GM12878 (cell line): ENCODE data around the gene MKRN1.

ENCODE experiments used
- CEBPB ChIP-seq, 2 experiments: fragments of 150-350 bp in 1 of 2; IDR thresholded peaks; 2 replicates each; pipeline ENCODE4 v1.6.1; 2012 to 2014; ENCODE audit warnings: low read depth in 2 of 2, low read length in 2 of 2, borderline replicate concordance in 1 of 2, inconsistent platforms in 1 of 2
- CREB1 ChIP-seq: IDR thresholded peaks from 2 replicates; pipeline ENCODE4 v1.6.1; 2012; ENCODE audit warnings: low read depth, mild to moderate bottlenecking, inconsistent platforms
- CTCF ChIP-seq, 3 experiments: IDR thresholded peaks in 2 of 3; conservative IDR thresholded peaks in 1 of 3; 2 replicates each; pipeline ENCODE4 v1.5.1; 2011; ENCODE audit warnings: low read depth in 3 of 3, low read length in 3 of 3, mild to moderate bottlenecking in 3 of 3, control low read depth in 2 of 3, moderate library complexity in 2 of 3, inconsistent platforms in 1 of 3, mixed read lengths in 1 of 3; ENCODE audit not compliant: control insufficient read depth in 2 of 3, insufficient read depth in 1 of 3; ENCODE audit errors: extremely low read depth in 1 of 3
- EGR1 ChIP-seq, 2 experiments: IDR thresholded peaks; 1 replicate in 1 of 2; 2 replicates in 1 of 2; pipeline ENCODE4 v1.6.1; 2011 to 2012; ENCODE audit warnings: low read depth in 2 of 2, low read length in 2 of 2, borderline replicate concordance in 1 of 2, mild to moderate bottlenecking in 1 of 2, moderate library complexity in 1 of 2
- EZH2 ChIP-seq: IDR thresholded peaks from 2 replicates; pipeline ENCODE4 v1.6.1; 2012; ENCODE audit warnings: low read depth, mild to moderate bottlenecking, control low read depth, inconsistent platforms, low read length, borderline replicate concordance; ENCODE audit not compliant: control insufficient read depth
- KAT2A ChIP-seq: conservative IDR thresholded peaks from 2 replicates; pipeline ENCODE4 v1.6.1; 2011; ENCODE audit warnings: low read depth, low read length; ENCODE audit not compliant: control insufficient read depth
- PAX5 ChIP-seq: IDR thresholded peaks from 2 replicates; pipeline ENCODE4 v1.6.1; 2011; ENCODE audit warnings: low read depth, low read length, borderline replicate concordance
- POLR2AphosphoS5 ChIP-seq: IDR thresholded peaks from 2 replicates; pipeline ENCODE4 v1.6.1; 2011; ENCODE audit warnings: mild to moderate bottlenecking, low read length, inconsistent platforms
- SMC3 ChIP-seq: IDR thresholded peaks from 2 replicates; pipeline ENCODE4 v1.6.1; 2011; ENCODE audit warnings: low read length, improper control_type of control experiment, borderline replicate concordance
- TAF1 ChIP-seq: IDR thresholded peaks from 2 replicates; pipeline ENCODE4 v1.6.1; 2011; ENCODE audit warnings: mild to moderate bottlenecking, low read depth, low read length, borderline replicate concordance
- USF2 ChIP-seq: IDR thresholded peaks from 2 replicates; pipeline ENCODE4 v1.6.1; 2011; ENCODE audit warnings: low read depth, low read length, improper control_type of control experiment, borderline replicate concordance
- ZSCAN29 ChIP-seq: fragments of 450-650 bp; IDR thresholded peaks from 2 replicates; pipeline ENCODE4 v1.6.1; 2017; ENCODE audit warnings: mild to moderate bottlenecking, moderate library complexity

- TF ChIP-seq CREB1: no peak
- no peak for TF ChIP-seq EGR1 (IDR thresholded peaks at IDR 0.05; ENCODE audit: borderline replicate concordance in 1 of 2, low read depth in 2 of 2, low read length in 2 of 2)
- no peak for TF ChIP-seq POLR2AphosphoS5
- TF ChIP-seq CTCF (IDR thresholded peaks at IDR 0.05 in 2 of 3, conservative IDR thresholded peaks at IDR 0.05 in 1 of 3; ENCODE audit: control insufficient read depth in 2 of 3, extremely low read depth in 1 of 3, insufficient read depth in 1 of 3, low read depth in 3 of 3, low read length in 3 of 3): no peak
- no peak for TF ChIP-seq PAX5
- TF ChIP-seq EZH2: no peak
- TF ChIP-seq SMC3: no peak
- TF ChIP-seq KAT2A: no peak
- no peak for TF ChIP-seq USF2
- no peak for TF ChIP-seq ZSCAN29
- TF ChIP-seq TAF1: no peak
- no peak for TF ChIP-seq CEBPB (IDR thresholded peaks at IDR 0.05; ENCODE audit: borderline replicate concordance in 1 of 2, low read depth in 2 of 2, low read length in 2 of 2)
Observed at GRCh38 chr7:140497241-140497769, 18.0 kb upstream of the MKRN1 start.
